Activated naive CD4-positive, alpha-beta T cell (primary cell): ENCODE results near the gene SIX3.

ENCODE experiments used
- DNase-seq, 4 experiments: peaks; one replicate each; lab custom pipeline; 2025; lab: John Stamatoyannopoulos, UW

The SIX3 gene

DNA sequence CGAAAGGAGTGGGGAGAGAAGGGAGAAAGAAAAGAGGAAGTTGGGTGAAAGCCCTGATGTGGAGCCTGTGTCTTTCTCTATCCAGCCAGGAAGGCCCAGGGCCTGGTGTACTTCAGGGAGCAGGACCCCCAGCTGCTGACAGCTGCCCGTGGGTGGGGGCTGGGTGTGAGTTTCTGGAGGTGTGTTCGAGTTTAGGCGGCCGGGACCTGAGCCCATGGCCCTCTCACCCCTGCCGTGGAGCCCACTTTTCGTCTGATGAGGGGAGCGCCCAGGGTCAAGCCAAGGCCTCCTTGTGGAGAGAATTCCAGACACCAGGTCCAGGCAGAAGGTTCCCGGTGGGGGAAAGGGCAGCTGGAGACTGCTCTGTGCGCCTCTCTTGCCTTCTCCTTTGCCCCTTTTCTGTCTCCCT, 2.2 kb downstream of the SIX3 start:
- no peak for DNase-seq

DNA sequence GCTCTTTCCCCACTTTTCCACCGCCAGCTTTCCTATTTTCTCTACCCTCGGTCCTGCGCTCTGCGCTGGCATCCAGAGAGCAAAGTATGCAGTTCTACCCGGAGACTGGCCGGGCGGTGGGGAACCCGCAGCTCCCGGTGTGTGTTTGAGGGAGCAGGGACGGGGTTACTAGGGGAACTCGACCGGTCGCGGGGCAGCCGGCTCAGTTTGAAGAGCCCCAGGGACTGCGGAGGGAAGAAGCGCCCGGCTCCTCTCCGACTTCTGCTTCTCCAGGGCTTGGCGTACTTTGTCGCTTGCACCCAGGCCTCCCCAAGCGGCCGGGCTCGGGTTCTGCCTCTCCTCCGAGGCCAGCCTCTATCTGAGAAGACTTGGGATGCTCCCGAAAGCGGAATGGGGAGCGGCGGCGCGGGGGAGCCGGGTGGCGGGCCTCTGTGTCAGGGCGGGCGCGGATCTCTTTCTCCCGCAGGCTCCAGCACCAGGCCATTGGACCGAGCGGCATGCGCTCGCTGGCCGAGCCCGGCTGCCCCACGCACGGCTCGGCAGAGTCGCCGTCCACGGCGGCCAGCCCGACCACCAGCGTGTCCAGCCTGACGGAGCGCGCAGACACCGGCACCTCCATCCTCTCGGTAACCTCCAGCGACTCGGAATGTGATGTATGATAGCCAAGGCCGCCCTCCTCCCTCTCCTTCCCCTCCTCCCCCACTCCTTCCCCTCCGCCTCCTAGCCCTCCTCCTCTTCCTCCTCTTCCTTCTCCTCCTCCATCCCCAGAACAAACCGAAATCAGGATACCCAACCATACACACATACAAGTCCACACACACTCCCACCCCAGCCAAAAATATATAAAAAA, 2.8 kb downstream of the SIX3 start:
- no peak for DNase-seq

GRCh38 chr2:44944952-44945612, 3.6 kb downstream of the SIX3 start:
- no peak for DNase-seq

DNA sequence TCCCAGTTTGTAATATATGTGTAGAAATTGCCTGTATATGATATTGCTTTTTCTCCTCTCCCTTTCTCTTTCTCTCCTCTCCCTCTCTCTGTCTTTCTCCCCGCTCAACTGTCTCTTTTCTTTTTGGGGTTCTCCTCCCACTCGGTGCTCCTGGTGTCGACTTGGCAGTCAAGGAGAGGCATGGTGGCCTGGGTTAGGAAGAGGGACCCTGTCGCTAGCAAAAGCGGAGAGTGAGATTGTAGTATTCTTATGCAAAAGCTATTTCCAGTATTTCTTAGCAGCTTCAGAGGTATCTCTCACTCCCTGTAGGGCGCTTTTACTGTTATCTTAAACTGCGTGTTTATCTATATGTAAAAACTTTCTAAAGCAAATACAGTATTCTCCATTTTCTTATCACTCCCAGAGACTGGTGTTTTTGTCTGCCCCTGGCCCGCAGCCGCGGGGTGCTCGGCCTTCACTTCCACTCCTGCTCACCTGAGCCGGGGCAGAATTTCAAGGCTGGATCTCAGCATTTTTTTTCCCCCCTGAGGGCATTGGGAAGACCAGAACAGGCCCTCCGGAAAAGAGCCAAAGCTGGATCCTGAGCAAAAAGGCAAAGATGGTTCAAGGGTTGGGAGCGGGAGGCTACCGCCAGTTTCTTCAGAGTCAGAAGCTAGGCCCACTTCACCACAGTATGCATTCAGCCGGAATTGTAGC, 4.3 kb downstream of the SIX3 start:
- no peak for DNase-seq

DNA sequence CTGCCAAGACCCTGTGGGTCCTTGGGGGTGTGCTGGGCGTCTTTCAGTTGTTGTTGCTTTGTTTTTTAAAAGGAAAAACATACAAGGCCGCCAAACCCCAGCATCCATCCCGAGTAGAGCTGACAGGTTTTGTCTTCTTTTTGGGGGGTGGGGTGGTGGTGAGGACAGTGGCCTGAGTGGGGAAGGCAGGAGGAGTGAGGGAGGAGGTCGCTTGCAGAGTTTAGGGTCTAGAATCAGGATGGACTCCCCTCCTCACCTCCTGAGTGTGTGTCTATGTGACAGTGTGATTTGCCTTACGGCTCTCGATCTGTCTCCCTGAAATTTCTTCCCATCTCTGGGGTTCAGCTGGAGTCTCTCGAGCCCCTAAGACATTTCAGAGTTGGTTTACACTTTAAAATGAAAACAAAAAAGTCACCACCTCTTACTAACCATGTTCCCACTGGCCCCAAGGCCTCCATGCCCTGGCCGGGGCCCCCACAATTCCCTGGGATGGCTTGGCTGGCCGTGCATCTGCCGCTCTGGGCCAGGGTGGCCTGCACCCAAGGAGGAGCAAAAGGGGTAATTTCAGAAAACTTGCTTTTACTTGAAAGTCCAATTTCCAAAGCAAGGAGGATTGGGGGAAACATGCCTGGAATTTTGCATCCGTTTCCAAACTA, 5.0 kb downstream of the SIX3 start:
- DNase-seq, result no peak

DNA sequence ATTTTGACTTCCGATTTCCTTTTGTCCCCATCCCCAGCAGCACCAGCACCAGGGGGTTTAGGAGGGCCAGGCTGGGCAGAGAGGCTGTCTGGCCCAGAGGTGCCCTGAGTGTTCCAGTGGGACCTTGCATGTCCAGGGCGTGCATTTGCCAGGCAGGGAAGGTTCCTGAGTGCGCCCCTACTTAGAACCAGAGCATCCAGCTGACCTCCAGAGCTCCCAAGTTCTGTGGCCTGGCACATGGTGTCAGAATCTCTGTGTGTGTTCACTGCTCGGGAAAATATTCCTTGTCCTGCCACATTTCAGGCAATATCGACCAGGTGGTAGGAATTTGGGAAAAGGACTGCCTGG, 5.5 kb downstream of the SIX3 start:
- DNase-seq, result no peak

DNA sequence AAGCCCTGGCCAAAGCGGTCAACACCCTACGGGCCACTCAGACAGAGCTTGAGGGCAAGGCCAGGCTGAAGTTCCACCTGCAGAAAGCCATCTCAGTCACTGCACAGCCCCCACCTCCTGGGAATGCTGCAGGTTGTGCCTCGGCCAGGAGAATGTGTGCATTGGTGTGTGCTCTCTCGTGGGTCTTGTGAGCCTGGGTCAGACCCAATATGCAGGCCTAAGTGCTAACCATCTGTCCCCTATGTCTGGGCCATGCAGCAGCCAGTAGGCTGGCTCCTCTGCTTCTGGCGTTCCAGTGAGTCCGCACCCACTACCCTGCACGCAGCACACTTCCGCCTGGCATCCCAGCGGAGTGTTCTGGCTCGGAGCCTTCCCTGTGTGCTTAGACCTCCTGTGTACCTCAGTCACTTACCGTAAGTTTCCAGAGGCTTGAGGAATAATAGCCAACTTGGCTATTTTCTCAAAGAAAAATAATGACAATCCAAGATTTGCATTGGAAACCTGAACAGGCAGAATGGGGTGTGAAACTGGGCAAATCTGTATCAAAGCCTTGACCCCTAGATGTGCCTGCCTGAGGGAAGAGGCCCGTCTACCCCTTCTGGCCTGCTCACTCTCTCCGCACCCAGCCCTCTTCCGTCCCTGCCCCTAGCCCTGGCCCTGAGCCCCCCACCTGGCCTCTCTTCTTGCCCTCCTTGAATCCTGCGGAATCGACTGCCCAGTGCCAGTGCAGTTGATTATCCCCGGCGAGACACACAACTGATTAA, 7.2 kb downstream of the SIX3 start:
- no peak for DNase-seq

DNA sequence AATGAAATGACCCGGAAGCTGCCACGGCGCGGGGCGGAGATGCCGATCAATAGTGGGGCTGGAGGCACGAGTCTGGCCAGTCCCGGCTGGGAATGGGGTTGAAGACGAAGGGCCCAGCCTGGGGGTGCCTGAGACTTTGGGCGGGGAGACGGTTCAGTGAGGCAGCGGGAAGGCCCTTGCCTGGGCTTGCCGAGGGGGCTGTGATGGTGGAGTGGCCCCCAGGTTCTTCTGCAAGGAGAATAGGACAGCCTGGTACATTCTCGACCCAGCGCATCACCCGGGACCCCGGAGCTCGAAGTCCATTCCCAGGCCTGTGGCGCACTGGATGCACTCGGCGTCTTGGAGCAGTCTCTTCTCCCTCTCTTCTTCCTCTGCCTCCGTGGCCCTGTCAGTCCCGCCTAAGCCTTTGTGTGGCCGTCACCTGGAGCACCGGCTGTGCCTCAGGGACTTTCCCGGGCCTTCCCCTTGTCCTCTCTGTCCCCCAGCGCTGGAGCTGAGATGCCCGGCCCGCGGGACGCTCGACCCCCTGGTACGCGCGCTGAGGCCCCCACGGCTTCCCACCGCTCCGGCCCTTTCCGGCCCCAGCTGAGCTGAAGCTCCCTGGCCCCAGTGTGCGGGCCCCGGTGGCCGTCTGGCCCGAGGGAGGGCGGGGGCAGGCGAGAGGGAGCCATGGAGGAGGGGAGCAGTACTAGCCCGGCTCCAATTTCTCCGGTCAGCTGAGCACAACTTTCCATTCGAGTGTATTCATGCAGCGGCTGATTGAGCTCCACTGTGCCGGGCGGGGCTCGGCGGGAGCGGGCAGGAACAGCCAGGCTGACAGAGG, 8.0 kb downstream of the SIX3 start:
- no peak for DNase-seq

DNA sequence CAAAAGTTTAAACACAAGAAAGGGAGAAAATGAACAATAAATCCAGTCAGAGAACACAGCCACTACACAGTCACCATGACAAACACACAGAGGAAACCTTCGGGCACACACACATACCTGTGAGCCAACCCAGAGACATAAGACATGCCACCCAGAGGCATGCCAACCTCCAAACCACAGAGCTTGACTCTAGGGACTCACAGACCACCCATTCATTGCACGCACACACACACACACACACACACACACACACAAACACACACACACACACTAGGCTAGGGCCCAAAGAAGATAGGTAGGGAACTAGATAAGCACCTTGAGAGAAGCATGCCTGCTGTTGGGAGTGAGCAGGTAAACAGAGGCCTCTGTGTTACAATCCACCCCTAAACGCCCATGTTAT, 9.1 kb downstream of the SIX3 start:
- DNase-seq, result no peak

DNA sequence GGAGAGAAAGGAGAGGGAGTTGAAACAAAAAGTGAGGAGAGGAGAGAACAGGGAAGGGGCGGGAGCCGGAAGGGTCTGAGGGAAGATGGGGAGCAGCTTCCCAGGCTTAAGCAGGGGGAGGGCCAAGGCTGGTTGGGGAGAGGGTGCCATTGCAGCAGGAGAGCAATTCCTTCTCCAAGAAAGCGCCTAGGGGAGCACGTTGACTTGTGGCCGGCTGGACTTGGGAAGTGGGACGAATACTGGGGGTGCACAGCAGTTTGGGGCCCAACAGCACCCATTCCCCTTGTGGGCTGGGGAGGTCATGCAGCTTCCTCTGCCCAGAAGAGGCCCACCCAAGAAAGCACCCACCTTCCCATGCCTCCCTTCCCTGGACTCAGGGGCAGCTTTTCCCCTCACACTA, 9.6 kb downstream of the SIX3 start:
- DNase-seq, result no peak

- no peak for DNase-seq
These were observed 10.2 kb downstream of the SIX3 start for GRCh38 chr2:44951714-44952113.

DNA sequence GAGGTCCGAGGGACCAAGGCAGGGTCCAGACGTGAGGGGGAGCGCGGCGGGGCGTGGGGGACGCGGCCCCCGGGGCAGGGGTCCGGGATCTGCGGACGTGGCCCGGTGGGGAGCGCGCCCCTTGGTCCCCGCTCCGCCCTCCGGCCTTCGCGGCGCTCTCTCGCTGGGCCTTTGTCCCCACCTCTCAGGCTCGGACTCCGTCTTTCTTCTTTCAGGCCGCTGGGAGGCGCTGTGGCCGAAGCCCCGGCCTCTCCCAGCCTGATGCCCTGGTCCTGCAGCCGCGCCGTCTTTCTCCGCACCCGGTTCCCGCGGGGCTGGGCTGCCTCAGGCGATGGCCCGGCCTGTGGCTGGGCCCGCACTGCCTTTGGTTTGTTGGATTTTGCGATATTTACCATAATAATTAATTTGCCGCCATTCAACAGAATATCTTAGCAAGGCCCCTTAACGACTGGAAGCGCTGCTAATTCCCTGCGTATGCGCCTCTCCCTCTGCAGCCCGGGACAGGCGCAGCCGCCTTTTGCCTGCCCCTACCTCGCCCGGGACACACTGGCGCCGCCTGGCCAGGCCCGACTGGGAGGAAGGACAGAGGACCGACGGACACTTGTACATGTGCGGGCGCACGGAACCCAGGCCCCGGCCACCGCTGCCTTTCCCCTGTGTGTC, 10.8 kb downstream of the SIX3 start:
- no peak for DNase-seq

DNA sequence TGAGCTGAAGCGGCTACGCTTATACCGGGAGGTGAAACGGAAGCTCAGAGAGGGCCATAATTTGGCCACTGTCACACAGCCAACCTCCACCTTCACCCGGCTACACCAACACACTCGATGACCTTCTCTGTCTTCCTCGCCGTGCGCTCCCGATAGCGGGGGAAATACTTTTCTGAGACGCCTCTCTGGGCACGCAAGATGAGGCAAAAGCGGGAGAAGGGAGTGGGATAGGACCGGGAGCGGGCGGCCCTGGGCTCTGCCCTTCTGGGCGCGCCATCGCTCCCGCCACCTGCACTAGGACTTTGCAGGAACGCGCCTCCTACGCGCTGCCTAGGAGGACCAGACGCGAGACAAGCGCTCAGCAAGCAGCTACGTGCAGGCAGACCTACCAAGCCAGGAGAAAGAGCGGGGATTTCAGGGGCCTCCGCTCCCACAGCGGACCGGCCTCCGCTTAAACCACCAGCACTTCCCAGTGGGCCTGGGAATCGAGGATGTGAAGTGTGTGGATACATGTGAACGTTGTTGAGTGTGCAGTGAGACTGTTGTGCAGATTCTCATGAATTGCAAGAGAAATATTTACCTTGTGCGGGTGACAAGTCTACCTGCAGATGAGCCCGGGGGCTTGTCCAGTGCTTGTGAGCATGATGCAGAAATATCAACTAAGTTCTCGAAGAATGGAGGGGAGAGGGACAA, 11.4 kb downstream of the SIX3 start:
- no peak for DNase-seq

- no peak for DNase-seq
These were observed 12.0 kb downstream of the SIX3 start for GRCh38 chr2:44953499-44953883.

- no peak for DNase-seq
These were observed 13.0 kb downstream of the SIX3 start for GRCh38 chr2:44954447-44954888.

- no peak for DNase-seq
These were observed 13.5 kb downstream of the SIX3 start for GRCh38 chr2:44954889-44955592.

DNA sequence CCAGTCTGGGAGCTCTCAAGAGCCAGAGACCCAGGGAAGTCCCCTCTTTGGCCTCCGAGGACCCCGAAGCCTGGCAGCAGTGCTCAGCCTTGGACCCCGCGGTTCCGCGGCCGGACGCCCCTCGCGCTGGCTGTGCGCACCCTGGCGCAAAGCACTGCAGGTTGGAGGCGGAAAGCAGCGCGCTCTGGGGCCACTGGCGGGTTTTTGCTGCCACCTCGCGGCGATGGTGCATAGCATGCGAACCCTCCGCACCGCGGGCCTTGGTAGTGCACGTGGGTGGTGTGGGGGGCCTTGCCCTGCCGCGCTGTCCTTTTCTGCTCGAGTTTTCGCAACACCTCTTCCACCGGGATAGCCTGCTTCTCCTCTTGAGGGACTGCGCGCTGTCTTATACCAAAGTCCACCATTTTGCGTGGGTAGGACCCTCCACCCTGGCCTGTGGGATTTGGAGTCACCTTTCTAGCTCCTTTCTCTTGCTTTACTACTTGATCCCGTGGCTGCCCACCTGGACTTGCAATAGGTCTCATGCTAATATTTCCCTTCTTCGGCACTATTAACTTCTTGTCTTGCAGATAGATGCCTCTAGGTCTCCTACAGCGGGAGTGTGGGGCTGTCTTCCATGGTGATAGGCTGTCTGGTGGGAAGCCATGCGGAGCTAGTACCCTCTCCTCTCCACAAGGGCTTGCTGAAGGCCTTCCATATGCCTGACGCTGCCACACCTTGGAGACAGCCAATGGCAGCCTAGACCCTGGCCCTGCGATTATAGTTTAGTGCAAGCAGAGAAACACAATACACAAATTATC, 14.3 kb downstream of the SIX3 start:
- peak; percentile 27 to 65 (median 55) for DNase-seq

- DNase-seq, result no peak
These were observed 15.3 kb downstream of the SIX3 start for GRCh38 chr2:44956843-44957242.
